ENCODE measurements around the gene UGT1A1.

UGT1A1 gene

DNA sequence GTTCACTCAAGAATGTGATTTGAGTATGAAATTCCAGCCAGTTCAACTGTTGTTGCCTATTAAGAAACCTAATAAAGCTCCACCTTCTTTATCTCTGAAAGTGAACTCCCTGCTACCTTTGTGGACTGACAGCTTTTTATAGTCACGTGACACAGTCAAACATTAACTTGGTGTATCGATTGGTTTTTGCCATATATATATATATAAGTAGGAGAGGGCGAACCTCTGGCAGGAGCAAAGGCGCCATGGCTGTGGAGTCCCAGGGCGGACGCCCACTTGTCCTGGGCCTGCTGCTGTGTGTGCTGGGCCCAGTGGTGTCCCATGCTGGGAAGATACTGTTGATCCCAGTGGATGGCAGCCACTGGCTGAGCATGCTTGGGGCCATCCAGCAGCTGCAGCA lies at the start of gene UGT1A1:
TSS of gene UGT1A1 (plus strand) at position 228 of the 400 bp plus-strand sequence. CDS start at position 246, 18 bp downstream.
- no peak for DNase-seq (ENCODE audit: extremely low spot score)
- POLR2A ChIA-PET: no interaction called here
- TF ChIP-seq, protein P1, sequence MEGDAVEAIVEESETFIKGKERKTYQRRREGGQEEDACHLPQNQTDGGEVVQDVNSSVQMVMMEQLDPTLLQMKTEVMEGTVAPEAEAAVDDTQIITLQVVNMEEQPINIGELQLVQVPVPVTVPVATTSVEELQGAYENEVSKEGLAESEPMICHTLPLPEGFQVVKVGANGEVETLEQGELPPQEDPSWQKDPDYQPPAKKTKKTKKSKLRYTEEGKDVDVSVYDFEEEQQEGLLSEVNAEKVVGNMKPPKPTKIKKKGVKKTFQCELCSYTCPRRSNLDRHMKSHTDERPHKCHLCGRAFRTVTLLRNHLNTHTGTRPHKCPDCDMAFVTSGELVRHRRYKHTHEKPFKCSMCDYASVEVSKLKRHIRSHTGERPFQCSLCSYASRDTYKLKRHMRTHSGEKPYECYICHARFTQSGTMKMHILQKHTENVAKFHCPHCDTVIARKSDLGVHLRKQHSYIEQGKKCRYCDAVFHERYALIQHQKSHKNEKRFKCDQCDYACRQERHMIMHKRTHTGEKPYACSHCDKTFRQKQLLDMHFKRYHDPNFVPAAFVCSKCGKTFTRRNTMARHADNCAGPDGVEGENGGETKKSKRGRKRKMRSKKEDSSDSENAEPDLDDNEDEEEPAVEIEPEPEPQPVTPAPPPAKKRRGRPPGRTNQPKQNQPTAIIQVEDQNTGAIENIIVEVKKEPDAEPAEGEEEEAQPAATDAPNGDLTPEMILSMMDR (IDR thresholded peaks at IDR 0.05; ENCODE audit: control extremely low read depth, extremely low read depth, low read depth, missing control alignments): no peak
- CTCF ChIA-PET: interaction anchor here (1.0 kb wide), 1 partner anchor 24 kb away, joined by 3 read pairs; no protein-coding TSS in a partner anchor

DNA sequence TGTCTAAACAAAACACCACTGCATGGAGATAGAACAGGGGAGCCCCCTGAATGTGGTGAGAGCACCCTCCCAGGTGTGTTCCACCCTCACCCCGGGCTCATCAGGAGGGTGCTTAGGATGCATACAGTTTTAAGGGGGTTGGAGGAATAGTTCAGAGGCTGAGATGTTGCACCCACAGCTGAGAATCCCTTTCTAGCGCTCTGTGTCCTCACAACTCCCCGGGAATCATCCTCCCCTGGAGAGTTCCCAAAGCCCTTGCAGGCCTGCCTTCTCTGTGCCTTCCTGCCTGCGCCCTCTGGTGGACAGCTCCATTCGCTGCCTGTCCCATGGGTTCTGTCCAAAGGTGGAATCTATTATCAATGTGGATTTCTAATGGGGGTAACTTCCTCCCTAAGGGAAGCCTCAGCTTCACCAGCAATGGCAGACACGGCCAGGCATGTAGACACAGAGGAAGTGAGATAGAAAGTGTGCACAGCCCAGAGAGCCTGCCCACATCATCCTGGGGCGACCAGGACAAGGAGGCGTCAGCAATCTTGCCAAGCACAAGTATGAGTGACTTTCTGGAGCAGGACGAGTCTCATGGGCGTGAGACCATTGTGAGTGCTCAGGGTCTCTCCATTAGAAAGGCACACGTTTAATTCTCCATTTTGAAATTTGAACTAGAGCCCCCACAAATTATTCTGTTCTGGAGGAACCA lies 48.6 kb upstream of the UGT1A1 start:
- TF ChIP-seq, protein P1 (IDR thresholded peaks at IDR 0.05; ENCODE audit: control extremely low read depth, extremely low read depth, low read depth, missing control alignments): peak; percentile 89
- peak; percentile 69 for DNase-seq (ENCODE audit: extremely low spot score)
- CTCF ChIA-PET: interaction anchor here (0.6 to 2.5 kb wide), 14 partner anchors 9 to 307 kb away, joined by 3 to 25 read pairs (median 4); no protein-coding TSS in a partner anchor
- POLR2A ChIA-PET: no interaction called here

DNA sequence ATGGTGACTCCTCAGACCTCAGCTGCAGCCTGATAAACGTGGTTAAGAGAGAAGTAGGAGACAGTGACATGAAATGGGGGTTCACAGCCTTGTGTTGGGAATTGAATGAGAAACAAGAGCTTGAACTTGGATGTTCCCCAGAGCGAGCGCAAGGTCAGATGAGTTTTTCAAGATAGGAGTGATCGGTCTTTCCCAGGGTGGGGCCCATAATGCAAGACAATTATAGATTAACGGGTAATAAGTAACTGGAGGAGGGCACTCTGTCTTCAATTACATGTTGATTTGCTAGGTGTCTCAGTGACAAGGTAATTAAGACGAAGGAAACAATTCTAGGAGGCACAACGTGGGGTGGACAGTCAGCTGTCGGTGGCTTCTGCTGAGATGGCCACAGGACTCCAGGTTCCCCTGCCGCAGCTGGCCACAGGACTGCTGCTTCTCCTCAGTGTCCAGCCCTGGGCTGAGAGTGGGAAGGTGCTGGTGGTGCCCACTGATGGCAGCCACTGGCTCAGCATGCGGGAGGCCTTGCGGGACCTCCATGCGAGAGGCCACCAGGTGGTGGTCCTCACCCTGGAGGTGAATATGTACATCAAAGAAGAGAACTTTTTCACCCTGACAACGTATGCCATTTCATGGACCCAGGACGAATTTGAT lies 47.3 kb upstream of the UGT1A1 start, which contains the start of gene UGT1A5:
TSS of gene UGT1A5 (plus strand) at position 297 of the 651 bp plus-strand sequence. CDS start at position 382, 85 bp downstream.
- TF ChIP-seq, protein P1 (IDR thresholded peaks at IDR 0.05; ENCODE audit: control extremely low read depth, extremely low read depth, low read depth, missing control alignments): no peak
- CTCF ChIA-PET: interaction anchor here (1.2 to 2.5 kb wide), 5 partner anchors 9 to 309 kb away, joined by 3 to 25 read pairs (median 6); no protein-coding TSS in a partner anchor
- POLR2A ChIA-PET: no interaction called here
- no peak for DNase-seq (ENCODE audit: extremely low spot score)

DNA sequence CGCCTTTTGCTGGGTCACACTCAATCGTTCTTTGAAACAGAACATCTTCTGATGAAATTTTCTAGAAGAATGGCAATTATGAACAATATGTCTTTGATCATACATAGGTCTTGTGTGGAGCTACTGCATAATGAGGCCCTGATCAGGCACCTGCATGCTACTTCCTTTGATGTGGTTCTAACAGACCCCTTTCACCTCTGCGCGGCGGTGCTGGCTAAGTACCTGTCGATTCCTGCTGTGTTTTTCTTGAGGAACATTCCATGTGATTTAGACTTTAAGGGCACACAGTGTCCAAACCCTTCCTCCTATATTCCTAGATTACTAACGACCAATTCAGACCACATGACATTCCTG lies 46.8 kb upstream of the UGT1A1 start:
- DNase-seq (ENCODE audit: extremely low spot score): no peak
- TF ChIP-seq, protein P1 (IDR thresholded peaks at IDR 0.05; ENCODE audit: control extremely low read depth, extremely low read depth, low read depth, missing control alignments): no peak
- CTCF ChIA-PET: interaction anchor here (2.5 kb wide), 1 partner anchor 309 kb away, joined by 25 read pairs; no protein-coding TSS in a partner anchor
- POLR2A ChIA-PET: no interaction called here

DNA sequence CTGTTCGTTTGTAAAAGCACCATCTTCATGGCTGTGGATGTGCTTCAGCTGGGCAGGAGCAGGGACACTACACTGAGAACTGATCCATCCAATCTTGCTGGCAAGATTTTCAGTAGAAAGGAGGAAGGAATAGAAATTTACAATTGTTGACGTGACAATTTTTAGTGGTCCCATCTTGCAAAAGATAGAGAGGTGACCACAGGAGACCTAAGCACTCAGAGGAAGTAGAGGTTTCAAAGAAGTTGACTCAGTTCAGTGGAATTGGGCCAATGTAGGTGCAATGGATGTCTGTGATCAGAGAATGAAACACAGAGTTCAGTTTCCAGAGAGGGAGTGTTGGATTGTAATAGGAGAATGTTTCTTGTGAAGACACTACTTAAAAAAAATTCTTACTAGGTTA lies 45.9 kb upstream of the UGT1A1 start:
- no peak for DNase-seq (ENCODE audit: extremely low spot score)
- POLR2A ChIA-PET: no interaction called here
- CTCF ChIA-PET: no interaction called here
- TF ChIP-seq, protein P1 (IDR thresholded peaks at IDR 0.05; ENCODE audit: control extremely low read depth, extremely low read depth, low read depth, missing control alignments): no peak

DNA sequence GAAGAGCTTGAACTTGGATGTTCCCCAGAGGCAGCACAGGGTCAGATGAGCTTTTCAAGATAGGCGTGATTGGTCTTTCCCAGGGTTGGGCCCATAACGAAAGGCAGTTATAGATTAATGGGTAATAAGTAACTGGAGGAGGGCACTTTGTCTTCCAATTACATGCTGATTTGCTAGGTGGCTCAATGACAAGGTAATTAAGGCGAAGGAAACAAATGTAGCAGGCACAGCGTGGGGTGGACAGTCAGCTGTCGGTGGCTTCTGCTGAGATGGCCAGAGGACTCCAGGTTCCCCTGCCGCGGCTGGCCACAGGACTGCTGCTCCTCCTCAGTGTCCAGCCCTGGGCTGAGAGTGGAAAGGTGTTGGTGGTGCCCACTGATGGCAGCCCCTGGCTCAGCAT lies 41.5 kb upstream of the UGT1A1 start, which contains the start of gene UGT1A4:
TSS of gene UGT1A4 (plus strand) at position 185 of the 400 bp plus-strand sequence. CDS start at position 270, 85 bp downstream.
- TF ChIP-seq, protein P1 (IDR thresholded peaks at IDR 0.05; ENCODE audit: control extremely low read depth, extremely low read depth, low read depth, missing control alignments): no peak
- no peak for DNase-seq (ENCODE audit: extremely low spot score)
- POLR2A ChIA-PET: no interaction called here
- CTCF ChIA-PET: interaction anchor here (1.0 kb wide), 1 partner anchor 22 kb away, joined by 3 read pairs; no protein-coding TSS in a partner anchor
